GM04503 (cell line): Measurements from ENCODE around the gene RFFL.
"Not testable (repeated sequence)": the region's sequence is repeated elsewhere in the genome, so short reads cannot be mapped to it uniquely, and the experiment has no call there.

ENCODE experiments used
- DNase-seq: peaks from one replicate; pipeline ENCODE4 v3.0.0-alpha.2; 2012; ENCODE audit warnings: low read depth

RFFL gene

GRCh38 chr17:35006345-35006744 is 57.2 kb downstream of the RFFL start:
- no peak for DNase-seq

GRCh38 chr17:35003778-35004177 is 59.7 kb downstream of the RFFL start:
- no peak for DNase-seq

GRCh38 chr17:35002876-35003551 is 60.5 kb downstream of the RFFL start:
- DNase-seq = no peak

GRCh38 chr17:35001549-35001948 is 62.0 kb downstream of the RFFL start:
- DNase-seq = no peak

GRCh38 chr17:35000965-35001364 is 62.5 kb downstream of the RFFL start:
- not testable (repeated sequence) for DNase-seq

GRCh38 chr17:34999456-34999855 is 64.1 kb downstream of the RFFL start:
- DNase-seq = no peak

- DNase-seq = no peak
Observed at GRCh38 chr17:34998205-34998604, 65.3 kb downstream of the RFFL start.

GRCh38 chr17:34997355-34997862 is 66.1 kb downstream of the RFFL start:
- DNase-seq = no peak

GRCh38 chr17:34996422-34997285 is 66.9 kb downstream of the RFFL start:
- DNase-seq = no peak

- no peak for DNase-seq
Observed at GRCh38 chr17:34993031-34993430, 70.5 kb downstream of the RFFL start.

GRCh38 chr17:34991606-34992005 is 71.9 kb downstream of the RFFL start:
- no peak for DNase-seq

- DNase-seq = no peak
Observed at GRCh38 chr17:34990921-34991365, 72.6 kb downstream of the RFFL start.

GRCh38 chr17:34989473-34989872 is 74.0 kb downstream of the RFFL start:
- no peak for DNase-seq

- no peak for DNase-seq
Observed at GRCh38 chr17:34988644-34989043, 74.9 kb downstream of the RFFL start.

GRCh38 chr17:34987232-34987631 is 76.3 kb downstream of the RFFL start:
- DNase-seq = no peak

GRCh38 chr17:34981538-34982241 is 81.8 kb downstream of the RFFL start:
- no peak for DNase-seq

GRCh38 chr17:34980681-34981537 is 82.6 kb downstream of the RFFL start:
- DNase-seq = peak; percentile 44

- DNase-seq = peak; percentile 56
Observed at GRCh38 chr17:34980353-34980680, 83.2 kb downstream of the RFFL start, which contains the start of gene LIG3. TSS of gene LIG3 (plus strand) at chr17:34980512. CDS start at chr17:34983006, 2,494 bp downstream.

GRCh38 chr17:34979650-34980352 is 83.7 kb downstream of the RFFL start:
- DNase-seq = no peak

GRCh38 chr17:34979153-34979552 is 84.4 kb downstream of the RFFL start:
- no peak for DNase-seq
